ENCODE measurements around the gene GALNT13.

GALNT13 gene

DNA sequence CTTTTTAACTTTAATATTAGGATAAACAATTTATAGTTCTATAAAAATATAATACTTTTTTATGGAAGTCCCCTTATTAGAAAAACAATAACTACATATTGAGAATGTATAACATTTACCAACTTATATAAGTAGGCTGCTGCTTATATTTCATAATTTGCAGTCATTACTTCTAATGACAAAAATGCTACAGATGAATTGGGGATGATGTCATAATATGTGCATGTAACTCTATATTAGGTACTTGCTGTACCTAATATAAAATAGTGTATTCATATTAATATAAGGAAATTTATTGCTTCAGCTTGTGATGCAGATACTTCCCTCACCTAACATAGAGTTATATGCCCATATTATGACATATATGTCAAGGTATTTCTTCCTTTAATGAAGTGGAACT, 100.7 kb downstream of the GALNT13 start:
- H3K36me3 ChIP-seq (ENCODE audit: insufficient read depth, low read length): no peaks in the 10 kb centered on the region
- no peaks in the 10 kb centered on the region for H3K9me2 ChIP-seq (replicated peaks; ENCODE audit: low read depth, low read length)
- no peak overlapping the region for H3K4me2 ChIP-seq (ENCODE audit: low read depth, low read length, poor library complexity, severe bottlenecking)
- no peaks in the 10 kb centered on the region for H4K20me1 ChIP-seq (ENCODE audit: insufficient read depth, low read length, poor library complexity, severe bottlenecking)
- H3K4me3 ChIP-seq (ENCODE audit: low read length, poor library complexity, severe bottlenecking): no peak overlapping the region
- TF ChIP-seq EZH2phosphoT487 (IDR thresholded peaks at IDR 0.05; ENCODE audit: borderline replicate concordance): no peak
- TF ChIP-seq, protein P1, sequence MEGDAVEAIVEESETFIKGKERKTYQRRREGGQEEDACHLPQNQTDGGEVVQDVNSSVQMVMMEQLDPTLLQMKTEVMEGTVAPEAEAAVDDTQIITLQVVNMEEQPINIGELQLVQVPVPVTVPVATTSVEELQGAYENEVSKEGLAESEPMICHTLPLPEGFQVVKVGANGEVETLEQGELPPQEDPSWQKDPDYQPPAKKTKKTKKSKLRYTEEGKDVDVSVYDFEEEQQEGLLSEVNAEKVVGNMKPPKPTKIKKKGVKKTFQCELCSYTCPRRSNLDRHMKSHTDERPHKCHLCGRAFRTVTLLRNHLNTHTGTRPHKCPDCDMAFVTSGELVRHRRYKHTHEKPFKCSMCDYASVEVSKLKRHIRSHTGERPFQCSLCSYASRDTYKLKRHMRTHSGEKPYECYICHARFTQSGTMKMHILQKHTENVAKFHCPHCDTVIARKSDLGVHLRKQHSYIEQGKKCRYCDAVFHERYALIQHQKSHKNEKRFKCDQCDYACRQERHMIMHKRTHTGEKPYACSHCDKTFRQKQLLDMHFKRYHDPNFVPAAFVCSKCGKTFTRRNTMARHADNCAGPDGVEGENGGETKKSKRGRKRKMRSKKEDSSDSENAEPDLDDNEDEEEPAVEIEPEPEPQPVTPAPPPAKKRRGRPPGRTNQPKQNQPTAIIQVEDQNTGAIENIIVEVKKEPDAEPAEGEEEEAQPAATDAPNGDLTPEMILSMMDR (conservative IDR thresholded peaks at IDR 0.05; ENCODE audit: low read length): no peak
- H3K4me1 ChIP-seq (ENCODE audit: insufficient read depth, low read length, poor library complexity, severe bottlenecking): no peaks in the 10 kb centered on the region
- no peaks in the 10 kb centered on the region for H3K79me2 ChIP-seq (ENCODE audit: insufficient read depth, low read length)
- H3F3A ChIP-seq (ENCODE audit: low read depth): no peaks in the 10 kb centered on the region
- no peak overlapping the region for H3K9ac ChIP-seq (ENCODE audit: low read depth, low read length, poor library complexity, severe bottlenecking)
- no peaks in the 10 kb centered on the region for H3K27me3 ChIP-seq (ENCODE audit: insufficient read depth, low read length, poor library complexity, severe bottlenecking)
- H2AFZ ChIP-seq (ENCODE audit: low read length): no peak overlapping the region
- H3K9me3 ChIP-seq (ENCODE audit: insufficient read depth, low read depth, low read length): no peaks in the 10 kb centered on the region

- no peak overlapping the region for H3K4me2 ChIP-seq (ENCODE audit: low read depth, low read length, poor library complexity, severe bottlenecking)
- H3K36me3 ChIP-seq (ENCODE audit: insufficient read depth, low read length): no peaks in the 10 kb centered on the region
- no peak overlapping the region for H3K4me3 ChIP-seq (ENCODE audit: low read length, poor library complexity, severe bottlenecking)
- no peaks in the 10 kb centered on the region for H3K9me2 ChIP-seq (replicated peaks; ENCODE audit: low read depth, low read length)
- H4K20me1 ChIP-seq (ENCODE audit: insufficient read depth, low read length, poor library complexity, severe bottlenecking): no peaks in the 10 kb centered on the region
- H3K27me3 ChIP-seq (ENCODE audit: insufficient read depth, low read length, poor library complexity, severe bottlenecking): no peaks in the 10 kb centered on the region
- no peaks in the 10 kb centered on the region for H3K9me3 ChIP-seq (ENCODE audit: insufficient read depth, low read depth, low read length)
- no peak overlapping the region for H2AFZ ChIP-seq (ENCODE audit: low read length)
- no peaks in the 10 kb centered on the region for H3F3A ChIP-seq (ENCODE audit: low read depth)
- no peaks in the 10 kb centered on the region for H3K79me2 ChIP-seq (ENCODE audit: insufficient read depth, low read length)
- no peak overlapping the region for H3K9ac ChIP-seq (ENCODE audit: low read depth, low read length, poor library complexity, severe bottlenecking)
- TF ChIP-seq, protein P1 (conservative IDR thresholded peaks at IDR 0.05; ENCODE audit: low read length): no peak
- no peak for TF ChIP-seq EZH2phosphoT487 (IDR thresholded peaks at IDR 0.05; ENCODE audit: borderline replicate concordance)
- no peaks in the 10 kb centered on the region for H3K4me1 ChIP-seq (ENCODE audit: insufficient read depth, low read length, poor library complexity, severe bottlenecking)
Measured at GRCh38 chr2:153986488-153987229, 114.9 kb downstream of the GALNT13 start.

DNA sequence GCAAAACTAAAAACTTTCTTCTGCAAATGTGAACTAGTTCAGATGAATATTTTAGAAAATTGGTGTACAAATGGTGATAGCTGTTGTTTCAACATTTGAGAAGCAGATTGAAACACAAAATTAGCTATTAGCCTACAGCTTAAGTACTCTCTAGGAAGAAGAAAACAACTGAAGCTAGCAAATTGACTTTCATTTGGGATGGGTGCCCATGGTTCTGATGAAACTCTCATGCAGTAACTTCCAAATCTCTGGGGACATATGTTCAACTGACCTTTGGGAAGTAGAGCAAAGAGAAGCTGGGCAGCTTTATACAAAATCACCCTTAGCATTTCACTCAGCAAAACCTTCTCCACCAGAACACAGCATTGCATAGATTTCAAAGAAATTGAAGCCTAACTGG, 119.0 kb downstream of the GALNT13 start:
- no peak for TF ChIP-seq EZH2phosphoT487 (IDR thresholded peaks at IDR 0.05; ENCODE audit: borderline replicate concordance)
- TF ChIP-seq, protein P1 (conservative IDR thresholded peaks at IDR 0.05; ENCODE audit: low read length): no peak
- Histone ChIP-seq H3K79me2 (ENCODE audit: insufficient read depth, low read length) (no peaks in the 10 kb centered on the region), H3K36me3 (ENCODE audit: insufficient read depth, low read length) (no peaks in the 10 kb centered on the region)

More for the DNA sequence above, 119.0 kb downstream of the GALNT13 start:
- Histone ChIP-seq H3K27me3 (ENCODE audit: insufficient read depth, low read length, poor library complexity, severe bottlenecking) (no peaks in the 10 kb centered on the region), H3K9me3 (ENCODE audit: insufficient read depth, low read depth, low read length) (no peaks in the 10 kb centered on the region), H2AFZ (ENCODE audit: low read length) (no peak overlapping the region), H3F3A (ENCODE audit: low read depth) (no peaks in the 10 kb centered on the region), H3K4me2 (ENCODE audit: low read depth, low read length, poor library complexity, severe bottlenecking) (no peak overlapping the region), H4K20me1 (ENCODE audit: insufficient read depth, low read length, poor library complexity, severe bottlenecking) (no peaks in the 10 kb centered on the region), H3K9ac (ENCODE audit: low read depth, low read length, poor library complexity, severe bottlenecking) (no peak overlapping the region), H3K4me1 (ENCODE audit: insufficient read depth, low read length, poor library complexity, severe bottlenecking) (no peaks in the 10 kb centered on the region), H3K9me2 (replicated peaks; ENCODE audit: low read depth, low read length) (no peaks in the 10 kb centered on the region), H3K4me3 (ENCODE audit: low read length, poor library complexity, severe bottlenecking) (no peak overlapping the region)
